ENCODE results near the gene LRP8. TPM values are rescaled to one million over a fixed set of nuclear protein-coding genes. Genes with fewer than 3 reads are reported as not detected.

LRP8 gene
- total and polyA plus RNA-seq, 9 of the 15 experiments (the other 6 are each of a cell fraction or from before 2014, with no cell fraction given), result 7.1 to 56.1 (median 31.3) TPM

DNA sequence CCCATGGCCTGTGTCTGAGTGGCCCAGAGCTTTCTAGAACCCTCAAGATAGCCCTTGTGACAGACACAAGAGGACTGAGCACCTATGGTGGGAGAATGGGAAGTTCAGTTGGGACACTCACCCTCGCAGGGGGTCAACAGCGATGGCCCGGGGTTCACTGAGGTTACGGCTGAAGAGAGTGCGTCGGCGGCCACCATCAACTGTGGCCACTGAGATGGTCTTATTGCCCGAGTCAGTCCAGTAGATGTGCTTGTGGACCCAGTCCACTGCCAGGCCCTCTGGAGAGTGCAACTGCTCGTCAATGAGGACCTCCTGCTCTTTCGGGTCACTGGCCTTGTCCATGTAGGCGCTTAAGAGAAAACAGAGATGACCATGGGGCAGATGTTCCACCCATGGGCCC, 63.8 kb downstream of the LRP8 start:
- H3K4me2 ChIP-seq (ENCODE audit: insufficient read depth, low read length), result no peak overlapping the region
- no peaks in the 10 kb centered on the region; the same call in 1 of the 2 replicates for H4K20me1 ChIP-seq (replicated peaks; ENCODE audit: control insufficient read depth, insufficient read depth, low read length)
- no peaks in the 10 kb centered on the region for H3K9me3 ChIP-seq (replicated peaks; ENCODE audit: control insufficient read depth, insufficient read depth, low read depth, low read length)
- in situ Hi-C loops (cut with MboI), result no loop called here
- H3K27ac ChIP-seq (ENCODE audit: extremely low read depth, low read depth, low read length), result no peak overlapping the region
- no peaks in the 10 kb centered on the region for H3K79me2 ChIP-seq (ENCODE audit: control insufficient read depth, insufficient read depth, low read length)
- H3K9me1 ChIP-seq (ENCODE audit: control insufficient read depth, insufficient read depth, low read length), result no peaks in the 10 kb centered on the region
- ATAC-seq (no peak), DNase-seq (ENCODE audit: extremely low read depth in 1 of 4, low spot score in 3 of 4) (no peak), FAIRE-seq (no peak)
- 97% methylated on average over 11 of the region's 11 CpGs for WGBS (ENCODE audit: insufficient coverage, low coverage, missing lambda C conversion rate)
- POLR2A ChIA-PET, result interaction anchor here (0.6 to 0.9 kb wide), 2 partner anchors 9 to 15 kb away, joined by 3 read pairs; no protein-coding TSS in a partner anchor
- peaks cover 98% of the 10 kb centered on the region for H3K36me3 ChIP-seq (ENCODE audit: control insufficient read depth, insufficient read depth, low read length)
- H3K4me1 ChIP-seq (replicated peaks in 1 of 2; ENCODE audit: control insufficient read depth in 2 of 2, insufficient read depth in 2 of 2, low read length in 2 of 2), result no peaks in the 10 kb centered on the region
- no peak overlapping the region; a peak in 1 of 4 replicates for H3K9ac ChIP-seq (ENCODE audit: insufficient read depth in 1 of 2, low read depth in 2 of 2, low read length in 2 of 2)
- H3K4me3 ChIP-seq, result no peak overlapping the region
- TF ChIP-seq RFX1 (IDR thresholded peaks at IDR 0.05), result no peak
- TF ChIP-seq CSDE1 (IDR thresholded peaks at IDR 0.05), result no peak
- no peak for TF ChIP-seq MYC (IDR thresholded peaks at IDR 0.05; ENCODE audit: low read depth, low read length)
- no peak for TF ChIP-seq MYC (CRISPR knock-in tag; IDR thresholded peaks at IDR 0.05; ENCODE audit: borderline replicate concordance, low read depth)
- no peak for TF ChIP-seq NUFIP1 (IDR thresholded peaks at IDR 0.05; ENCODE audit: partially characterized antibody)
- TF ChIP-seq HOMEZ (CRISPR knock-in tag; IDR thresholded peaks at IDR 0.05), result no peak
- no peak for TF ChIP-seq FOXJ3 (CRISPR knock-in tag; IDR thresholded peaks at IDR 0.05)
- TF ChIP-seq HDAC3 (IDR thresholded peaks at IDR 0.05; ENCODE audit: borderline replicate concordance, partially characterized antibody), result no peak
- no peak for TF ChIP-seq CBX5 (IDR thresholded peaks at IDR 0.05; ENCODE audit: borderline replicate concordance, low read depth)
- no peak for TF ChIP-seq ZFP1 (CRISPR knock-in tag; IDR thresholded peaks at IDR 0.05)
- no peak for TF ChIP-seq EGR1 (conservative IDR thresholded peaks at IDR 0.05)
- TF ChIP-seq, protein P1, sequence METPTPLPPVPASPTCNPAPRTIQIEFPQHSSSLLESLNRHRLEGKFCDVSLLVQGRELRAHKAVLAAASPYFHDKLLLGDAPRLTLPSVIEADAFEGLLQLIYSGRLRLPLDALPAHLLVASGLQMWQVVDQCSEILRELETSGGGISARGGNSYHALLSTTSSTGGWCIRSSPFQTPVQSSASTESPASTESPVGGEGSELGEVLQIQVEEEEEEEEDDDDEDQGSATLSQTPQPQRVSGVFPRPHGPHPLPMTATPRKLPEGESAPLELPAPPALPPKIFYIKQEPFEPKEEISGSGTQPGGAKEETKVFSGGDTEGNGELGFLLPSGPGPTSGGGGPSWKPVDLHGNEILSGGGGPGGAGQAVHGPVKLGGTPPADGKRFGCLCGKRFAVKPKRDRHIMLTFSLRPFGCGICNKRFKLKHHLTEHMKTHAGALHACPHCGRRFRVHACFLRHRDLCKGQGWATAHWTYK (CRISPR knock-in tag; IDR thresholded peaks at IDR 0.05), result no peak
- no peak for TF ChIP-seq ARID3B (CRISPR knock-in tag; IDR thresholded peaks at IDR 0.05; ENCODE audit: borderline replicate concordance)
- TF ChIP-seq ZNF655 (CRISPR knock-in tag; IDR thresholded peaks at IDR 0.05), result no peak
- TF ChIP-seq ETV1 (tag; conservative IDR thresholded peaks at IDR 0.05; ENCODE audit: low read depth), result no peak
- TF ChIP-seq HDAC8 (tag; IDR thresholded peaks at IDR 0.05), result no peak
- no peak for TF ChIP-seq CAMTA2 (CRISPR knock-in tag; conservative IDR thresholded peaks at IDR 0.05)
- no peak for TF ChIP-seq ZSCAN29 (IDR thresholded peaks at IDR 0.05)
- TF ChIP-seq ZNF165 (CRISPR knock-in tag; IDR thresholded peaks at IDR 0.05; ENCODE audit: borderline replicate concordance), result no peak
- no peak for TF ChIP-seq ZNF175 (CRISPR knock-in tag; IDR thresholded peaks at IDR 0.05; ENCODE audit: low read depth)
- TF ChIP-seq STAT5B (CRISPR knock-in tag; IDR thresholded peaks at IDR 0.05), result no peak
- no peaks in the 10 kb centered on the region for H3K27me3 ChIP-seq (ENCODE audit: control insufficient read depth in 2 of 2, insufficient read depth in 2 of 2, low read length in 2 of 2)
- intact Hi-C loops (cut with micrococcal nuclease), result no loop called here
- no peak overlapping the region for H2AFZ ChIP-seq (ENCODE audit: low read depth, low read length)
- no TSS peak for BruUV-seq (replicated peaks)
- CTCF ChIA-PET (ENCODE audit: low intra/inter-chr PET ratio), result no interaction called here

Data from K562 (cell line).